HEK293T (cell line): Measurements from ENCODE around the gene ACP3.

ENCODE experiments used
- ARNT ChIP-seq: fragments of 450-650 bp; IDR thresholded peaks from 2 replicates; pipeline ENCODE4 v1.6.1; 2017; ENCODE audit warnings: mild to moderate bottlenecking
- BHLHE40 ChIP-seq: fragments of 450-650 bp; IDR thresholded peaks from 2 replicates; pipeline ENCODE4 v1.6.1; 2016; ENCODE audit warnings: mild to moderate bottlenecking, moderate library complexity, borderline replicate concordance
- CTBP1 ChIP-seq: fragments of 450-650 bp; IDR thresholded peaks from 2 replicates; pipeline ENCODE4 v1.6.1; 2016; ENCODE audit warnings: borderline replicate concordance
- ELF4 ChIP-seq: fragments of 450-650 bp; IDR thresholded peaks from 2 replicates; pipeline ENCODE4 v1.6.1; 2017; ENCODE audit warnings: antibody characterized with exemption
- FOXA1 ChIP-seq: fragments of 450-650 bp; IDR thresholded peaks from 2 replicates; pipeline ENCODE4 v1.6.1; 2016; ENCODE audit warnings: mild to moderate bottlenecking
- FOXK2 ChIP-seq: fragments of 450-650 bp; IDR thresholded peaks from 2 replicates; pipeline ENCODE4 v1.6.1; 2016; ENCODE audit warnings: mild to moderate bottlenecking
- L3MBTL2 ChIP-seq: fragments of 450-650 bp; conservative IDR thresholded peaks from 2 replicates; pipeline ENCODE4 v1.6.1; 2016; ENCODE audit warnings: mild to moderate bottlenecking
- LEF1 ChIP-seq: fragments of 450-650 bp; IDR thresholded peaks from 2 replicates; pipeline ENCODE4 v1.6.1; 2017; ENCODE audit warnings: mild to moderate bottlenecking, borderline replicate concordance
- NFRKB ChIP-seq: fragments of 450-650 bp; IDR thresholded peaks from 2 replicates; pipeline ENCODE4 v1.6.1; 2016; ENCODE audit warnings: mild to moderate bottlenecking, moderate library complexity
- PKNOX1 ChIP-seq: fragments of 450-650 bp; IDR thresholded peaks from 2 replicates; pipeline ENCODE4 v1.6.1; 2016
- SP1 ChIP-seq: fragments of 450-650 bp; IDR thresholded peaks from 2 replicates; pipeline ENCODE4 v1.6.1; 2017
- SUZ12 ChIP-seq: fragments of 450-650 bp; IDR thresholded peaks from 2 replicates; pipeline ENCODE4 v1.6.1; 2016; ENCODE audit warnings: mild to moderate bottlenecking
- TARDBP ChIP-seq: fragments of 450-650 bp; IDR thresholded peaks from 2 replicates; pipeline ENCODE4 v1.6.1; 2016
- ZNF384 ChIP-seq: fragments of 450-650 bp; IDR thresholded peaks from 2 replicates; pipeline ENCODE4 v1.6.1; 2016

- no peak for TF ChIP-seq FOXK2
- TF ChIP-seq BHLHE40, result no peak
- TF ChIP-seq ELF4, result no peak
- no peak for TF ChIP-seq SP1
- TF ChIP-seq FOXA1, result no peak
- no peak for TF ChIP-seq NFRKB
- no peak for TF ChIP-seq SUZ12
- TF ChIP-seq ARNT, result no peak
- no peak for TF ChIP-seq CTBP1
- no peak for TF ChIP-seq TARDBP
- TF ChIP-seq ZNF384, result no peak
- TF ChIP-seq PKNOX1, result no peak
- no peak for TF ChIP-seq L3MBTL2
- no peak for TF ChIP-seq LEF1
Measured at GRCh38 chr3:132288357-132288756, 28.9 kb upstream of the ACP3 start.
